ENCODE results near the gene FBXL13.
A peak's percentile ranks its signal among the peaks of the same experiment; 100 is the strongest.

Gene FBXL13

DNA sequence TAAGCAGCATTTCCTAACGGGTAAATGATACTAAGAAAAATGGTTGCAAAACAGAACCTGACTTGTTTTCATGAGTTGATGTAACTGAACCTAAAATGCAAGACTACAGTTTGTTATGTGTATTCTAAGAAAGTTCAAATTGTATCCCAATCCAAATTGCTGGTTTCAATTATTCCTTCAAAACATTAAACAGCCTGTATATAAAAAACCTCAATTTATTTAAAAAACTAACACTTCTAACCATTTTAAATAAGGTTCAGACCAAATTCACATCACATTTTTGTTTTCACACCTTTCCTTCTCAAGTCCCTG lies 80.9 kb downstream of the FBXL13 start:
- Histone ChIP-seq H3K36me3 (replicated peaks) (no peaks in the 10 kb centered on the region), H3K27me3 (replicated peaks) (no peaks in the 10 kb centered on the region), H3K27ac (peak overlapping the region; percentile 95), H3K4me3 (ENCODE audit: low read depth, low read length) (no peak overlapping the region)
- TF ChIP-seq, protein P1, sequence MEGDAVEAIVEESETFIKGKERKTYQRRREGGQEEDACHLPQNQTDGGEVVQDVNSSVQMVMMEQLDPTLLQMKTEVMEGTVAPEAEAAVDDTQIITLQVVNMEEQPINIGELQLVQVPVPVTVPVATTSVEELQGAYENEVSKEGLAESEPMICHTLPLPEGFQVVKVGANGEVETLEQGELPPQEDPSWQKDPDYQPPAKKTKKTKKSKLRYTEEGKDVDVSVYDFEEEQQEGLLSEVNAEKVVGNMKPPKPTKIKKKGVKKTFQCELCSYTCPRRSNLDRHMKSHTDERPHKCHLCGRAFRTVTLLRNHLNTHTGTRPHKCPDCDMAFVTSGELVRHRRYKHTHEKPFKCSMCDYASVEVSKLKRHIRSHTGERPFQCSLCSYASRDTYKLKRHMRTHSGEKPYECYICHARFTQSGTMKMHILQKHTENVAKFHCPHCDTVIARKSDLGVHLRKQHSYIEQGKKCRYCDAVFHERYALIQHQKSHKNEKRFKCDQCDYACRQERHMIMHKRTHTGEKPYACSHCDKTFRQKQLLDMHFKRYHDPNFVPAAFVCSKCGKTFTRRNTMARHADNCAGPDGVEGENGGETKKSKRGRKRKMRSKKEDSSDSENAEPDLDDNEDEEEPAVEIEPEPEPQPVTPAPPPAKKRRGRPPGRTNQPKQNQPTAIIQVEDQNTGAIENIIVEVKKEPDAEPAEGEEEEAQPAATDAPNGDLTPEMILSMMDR (IDR thresholded peaks at IDR 0.05; ENCODE audit: low read depth, low read length, missing control alignments), result no peak
- DNase-seq, result no peak
- in situ Hi-C loops (cut with HindIII; ENCODE audit: low pct_ligation_motif_present, low sequenced_read_pairs), result no loop called here

DNA sequence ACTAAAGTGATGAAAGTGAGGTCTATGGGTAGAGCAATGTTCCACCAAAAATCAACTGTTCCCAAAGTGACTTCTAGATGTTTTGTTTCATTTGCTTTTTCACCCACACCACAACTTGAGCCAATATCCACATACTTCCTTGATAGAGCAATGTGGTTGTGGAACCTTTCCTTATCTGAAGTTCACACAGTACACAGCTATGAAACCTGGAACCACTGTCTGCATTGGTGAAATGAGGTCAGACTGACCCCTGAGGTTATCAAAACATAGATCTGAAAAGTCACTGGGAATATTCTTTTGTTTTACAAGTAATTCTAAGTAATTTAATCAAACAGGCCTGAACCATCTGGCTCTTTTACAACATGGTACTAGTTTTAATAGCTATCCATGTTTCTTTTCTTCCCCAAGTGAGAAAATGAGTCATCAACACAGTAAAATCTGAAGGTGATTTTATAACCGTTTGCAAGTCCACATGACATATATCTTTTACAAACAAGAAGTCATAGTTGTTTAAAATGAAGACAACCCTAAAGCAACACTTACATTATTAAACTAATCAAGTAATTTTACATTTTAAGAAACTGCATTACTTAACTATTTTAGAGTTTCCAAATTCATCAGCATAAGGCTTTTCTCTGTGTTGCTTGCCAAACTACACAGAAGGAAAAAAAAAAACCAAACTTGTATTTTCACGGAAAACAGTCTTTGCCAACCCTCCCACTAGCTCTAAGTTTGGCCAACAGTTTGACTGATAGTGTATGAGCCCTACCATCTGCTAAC lies 81.5 kb downstream of the FBXL13 start:
- H3K36me3 ChIP-seq (replicated peaks), result no peaks in the 10 kb centered on the region
- TF ChIP-seq, protein P1 (IDR thresholded peaks at IDR 0.05; ENCODE audit: low read depth, low read length, missing control alignments), result no peak
- DNase-seq, result peak; percentile 96
- no peak overlapping the region for H3K4me3 ChIP-seq (ENCODE audit: low read depth, low read length)
- H3K27ac ChIP-seq, result peak overlapping the region; percentile 95
- in situ Hi-C loops (cut with HindIII; ENCODE audit: low pct_ligation_motif_present, low sequenced_read_pairs), result no loop called here
- H3K27me3 ChIP-seq (replicated peaks), result no peaks in the 10 kb centered on the region

DNA sequence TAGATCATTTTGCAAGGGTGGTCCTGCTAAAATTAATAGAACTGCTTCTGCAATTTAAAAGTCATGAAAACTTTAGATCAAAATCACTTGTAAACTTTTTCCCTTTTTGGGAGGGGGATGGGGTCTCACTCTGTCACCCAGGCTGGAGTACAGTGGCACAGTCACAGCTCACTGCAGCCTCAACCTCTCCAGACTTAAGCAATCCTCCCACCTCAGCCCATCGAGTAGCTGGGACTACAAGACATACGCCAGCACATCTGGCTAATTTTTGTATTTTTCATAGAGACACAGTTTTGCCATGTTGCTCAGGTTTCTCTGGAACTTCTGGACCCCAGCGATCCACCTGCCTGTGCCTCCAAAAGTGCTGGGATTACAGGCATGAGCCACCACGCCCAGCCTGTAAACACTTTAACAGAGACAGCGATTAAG lies 82.1 kb downstream of the FBXL13 start:
- TF ChIP-seq, protein P1 (IDR thresholded peaks at IDR 0.05; ENCODE audit: low read depth, low read length, missing control alignments), result no peak
- Histone ChIP-seq H3K4me3 (ENCODE audit: low read depth, low read length) (no peak overlapping the region), H3K36me3 (replicated peaks) (no peaks in the 10 kb centered on the region), H3K27ac (peak overlapping the region; percentile 95), H3K27me3 (replicated peaks) (no peaks in the 10 kb centered on the region)
- in situ Hi-C loops (cut with HindIII; ENCODE audit: low pct_ligation_motif_present, low sequenced_read_pairs), result no loop called here
- no peak for DNase-seq

DNA sequence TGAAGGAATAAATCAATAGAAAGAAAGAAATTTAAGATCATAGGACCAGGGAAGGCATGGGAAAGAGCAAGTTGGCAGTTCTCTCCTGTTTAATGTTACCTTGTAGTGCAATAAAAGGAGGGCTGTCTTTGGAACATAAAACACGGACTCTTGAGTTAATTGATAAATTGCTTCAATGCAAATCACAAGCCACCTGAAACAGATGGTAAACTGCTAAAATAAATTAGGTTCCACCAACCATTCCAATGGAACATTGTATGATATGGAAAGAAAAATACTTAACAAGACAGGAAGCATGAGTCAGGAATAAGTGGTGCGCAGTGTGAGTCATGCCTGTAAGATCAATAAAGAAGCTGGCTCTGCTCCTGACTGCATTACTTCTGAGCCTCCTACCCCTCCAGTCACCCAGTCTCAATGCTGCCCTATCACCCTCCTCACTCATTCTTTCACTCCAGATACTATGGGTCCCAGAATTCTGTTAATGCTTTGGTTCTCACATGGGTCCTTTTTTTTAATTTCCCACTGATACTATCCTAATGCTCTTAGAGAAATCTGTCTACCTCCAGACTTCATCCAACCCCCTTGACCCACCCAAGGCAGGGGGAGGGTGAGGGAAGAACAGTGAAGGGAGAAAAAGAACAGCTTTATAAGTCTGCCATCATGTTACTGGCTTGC lies 82.9 kb downstream of the FBXL13 start:
- in situ Hi-C loops (cut with HindIII; ENCODE audit: low pct_ligation_motif_present, low sequenced_read_pairs), result no loop called here
- H3K36me3 ChIP-seq (replicated peaks), result no peaks in the 10 kb centered on the region
- peak overlapping the region; percentile 95 for H3K27ac ChIP-seq
- H3K27me3 ChIP-seq (replicated peaks), result no peaks in the 10 kb centered on the region
- peak; percentile 97 for DNase-seq
- no peak overlapping the region for H3K4me3 ChIP-seq (ENCODE audit: low read depth, low read length)
- TF ChIP-seq, protein P1 (IDR thresholded peaks at IDR 0.05; ENCODE audit: low read depth, low read length, missing control alignments), result no peak

DNA sequence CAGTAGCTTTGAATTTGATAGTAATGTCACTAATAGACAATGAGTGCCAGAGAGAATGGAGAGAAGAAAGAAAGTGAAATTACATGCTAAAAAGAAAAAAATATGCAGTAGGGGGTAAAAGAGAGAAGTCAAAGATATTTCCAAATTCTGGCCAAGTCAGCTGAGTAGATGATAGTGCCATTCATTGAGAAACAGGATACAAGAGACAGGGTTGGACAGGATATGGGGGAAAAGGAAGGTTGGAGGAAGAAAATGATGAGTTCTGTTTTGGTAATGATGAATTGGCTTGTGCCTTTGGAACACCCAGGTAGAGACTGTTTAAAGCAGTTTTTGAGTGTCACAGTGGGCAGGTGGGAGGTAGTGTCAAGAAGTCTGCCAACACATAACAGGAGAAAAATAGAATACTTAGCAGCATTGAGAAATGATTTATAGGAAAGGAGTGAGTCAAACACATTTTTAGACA lies 83.5 kb downstream of the FBXL13 start:
- in situ Hi-C loops (cut with HindIII; ENCODE audit: low pct_ligation_motif_present, low sequenced_read_pairs), result no loop called here
- H3K4me3 ChIP-seq (ENCODE audit: low read depth, low read length), result no peak overlapping the region
- peak overlapping the region; percentile 95 for H3K27ac ChIP-seq
- TF ChIP-seq, protein P1 (IDR thresholded peaks at IDR 0.05; ENCODE audit: low read depth, low read length, missing control alignments), result no peak
- no peaks in the 10 kb centered on the region for H3K36me3 ChIP-seq (replicated peaks)
- no peaks in the 10 kb centered on the region for H3K27me3 ChIP-seq (replicated peaks)
- no peak for DNase-seq

Measured in brain microvascular endothelial cell (primary cell).